Mesenchymal stem cell (in vitro differentiated cells and primary cell): Measurements from ENCODE around the gene PGM1.
A peak's percentile ranks its signal among the peaks of the same experiment; 100 is the strongest.

Source experiments
- DNase-seq: peaks from one replicate; pipeline ENCODE4 v3.0.0-alpha.2; 2013
- H2AFZ ChIP-seq: one replicate; pipeline ENCODE4 v1.6.1; 2013; ENCODE audit warnings: low read depth, mild to moderate bottlenecking, control low read depth, inconsistent platforms, low read length, moderate library complexity
- H2AK5ac ChIP-seq: 2 replicates; pipeline ENCODE4 v1.6.1; 2013; ENCODE audit warnings: low read length, moderate library complexity, mild to moderate bottlenecking, inconsistent platforms; ENCODE audit not compliant: severe bottlenecking
- H2BK120ac ChIP-seq: one replicate; pipeline ENCODE4 v1.6.1; 2013; ENCODE audit warnings: low read depth, mild to moderate bottlenecking, inconsistent platforms, low read length, moderate library complexity
- H2BK12ac ChIP-seq, 2 experiments: one replicate each; pipeline ENCODE4 v1.6.1; 2013; ENCODE audit warnings: inconsistent platforms in 2 of 2, low read length in 2 of 2, mild to moderate bottlenecking in 2 of 2, moderate library complexity in 2 of 2, control low read depth in 1 of 2
- H2BK15ac ChIP-seq: one replicate; pipeline ENCODE4 v1.6.1; 2013; ENCODE audit warnings: mild to moderate bottlenecking, low read depth, inconsistent platforms; ENCODE audit not compliant: poor library complexity, severe bottlenecking
- H2BK5ac ChIP-seq: 2 replicates; pipeline ENCODE4 v1.6.1; 2013; ENCODE audit warnings: low read depth, mild to moderate bottlenecking, low read length, control low read depth, inconsistent platforms; ENCODE audit not compliant: poor library complexity, severe bottlenecking
- H3K14ac ChIP-seq, 2 experiments: one replicate each; pipeline ENCODE4 v1.6.1; 2013; ENCODE audit warnings: inconsistent platforms in 2 of 2, low read length in 2 of 2, control low read depth in 1 of 2, mild to moderate bottlenecking in 1 of 2, moderate library complexity in 1 of 2
- H3K18ac ChIP-seq, 2 experiments: one replicate each; pipeline ENCODE4 v1.6.1; 2013; ENCODE audit warnings: inconsistent platforms in 2 of 2, low read length in 2 of 2, control low read depth in 1 of 2, low read depth in 1 of 2, mild to moderate bottlenecking in 1 of 2
- H3K23ac ChIP-seq, 2 experiments: one replicate each; pipeline ENCODE4 v1.6.1; 2013; ENCODE audit warnings: inconsistent platforms in 2 of 2, low read length in 2 of 2, mild to moderate bottlenecking in 2 of 2, moderate library complexity in 2 of 2, control low read depth in 1 of 2
- H3K27ac ChIP-seq: 2 replicates; pipeline ENCODE4 v1.5.1; 2013; ENCODE audit warnings: mild to moderate bottlenecking, moderate library complexity, low read length, control low read depth, inconsistent platforms; ENCODE audit not compliant: poor library complexity, severe bottlenecking
- H3K27me3 ChIP-seq, 2 experiments: 2 replicates each; pipeline versions ENCODE4 v1.6.1 to v1.7.0; 2013; ENCODE audit warnings: low read length in 2 of 2, mild to moderate bottlenecking in 2 of 2, moderate library complexity in 2 of 2, control low read depth in 1 of 2, inconsistent platforms in 1 of 2; ENCODE audit not compliant: control insufficient read depth in 1 of 2, insufficient read depth in 1 of 2
- H3K36me3 ChIP-seq, 2 experiments: 2 replicates each; pipeline versions ENCODE4 v1.6.1 to v1.7.0; 2013; ENCODE audit warnings: low read length in 2 of 2, control low read depth in 1 of 2, inconsistent platforms in 1 of 2, low read depth in 1 of 2, mild to moderate bottlenecking in 1 of 2; ENCODE audit not compliant: insufficient read depth in 2 of 2, control insufficient read depth in 1 of 2
- H3K4ac ChIP-seq, 2 experiments: one replicate each; pipeline ENCODE4 v1.6.1; 2013; ENCODE audit warnings: inconsistent platforms in 2 of 2, low read length in 2 of 2, mild to moderate bottlenecking in 2 of 2, moderate library complexity in 2 of 2, control low read depth in 1 of 2, low read depth in 1 of 2
- H3K4me1 ChIP-seq: 2 replicates; pipeline ENCODE4 v1.6.1; 2013; ENCODE audit warnings: low read depth, low read length, control low read depth; ENCODE audit not compliant: control insufficient read depth, insufficient read depth
- H3K4me2 ChIP-seq: 2 replicates; pipeline ENCODE4 v1.6.1; 2013; ENCODE audit warnings: low read length, mild to moderate bottlenecking, inconsistent platforms; ENCODE audit not compliant: poor library complexity, severe bottlenecking
- H3K4me3 ChIP-seq, 2 experiments: 2 replicates each; pipeline versions ENCODE4 v1.5.1 to v1.7.0; 2013; ENCODE audit warnings: low read length in 2 of 2, mild to moderate bottlenecking in 2 of 2, control low read depth in 1 of 2, low read depth in 1 of 2; ENCODE audit not compliant: insufficient read depth in 1 of 2
- H3K79me1 ChIP-seq: replicated peaks from 2 replicates; pipeline ENCODE4 v1.6.1; 2013; ENCODE audit warnings: mild to moderate bottlenecking, control low read depth, low read length, inconsistent platforms; ENCODE audit not compliant: poor library complexity, severe bottlenecking
- H3K9ac ChIP-seq: 2 replicates; pipeline ENCODE4 v1.7.0; 2013; ENCODE audit warnings: mild to moderate bottlenecking, low read length, moderate library complexity
- H3K9me3 ChIP-seq: 2 replicates; pipeline ENCODE4 v1.7.0; 2013; ENCODE audit warnings: mild to moderate bottlenecking, low read length; ENCODE audit not compliant: control insufficient read depth
- H4K8ac ChIP-seq: one replicate; pipeline ENCODE4 v1.6.1; 2013; ENCODE audit warnings: inconsistent platforms, mild to moderate bottlenecking, low read length, moderate library complexity
- H4K91ac ChIP-seq: one replicate; pipeline ENCODE4 v1.6.1; 2013; ENCODE audit warnings: mild to moderate bottlenecking, low read length, inconsistent platforms
- WGBS: methylation state at CpG from one replicate; pipeline ENCODE4 v1.1.7; 2013; ENCODE audit warnings: mixed read lengths; 5-methylcytosine and 5-hydroxymethylcytosine counted together

PGM1 gene

GRCh38 chr1:63602629-63603028 lies 9.4 kb downstream of the PGM1 start:
- H2BK5ac ChIP-seq = no peak overlapping the region
- H2AK5ac ChIP-seq = no peak overlapping the region
- H3K14ac ChIP-seq = no peak overlapping the region
- H3K23ac ChIP-seq = peak overlapping the region in 1 of 2 experiments; percentile 34
- H4K8ac ChIP-seq = no peak overlapping the region
- peak overlapping the region in 1 of 2 experiments; percentile 37 for H3K18ac ChIP-seq
- H3K36me3 ChIP-seq = no peaks in the 10 kb centered on the region
- H2BK12ac ChIP-seq = peak overlapping the region in 1 of 2 experiments; percentile 15
- peaks cover 34% of the 10 kb centered on the region for H3K79me1 ChIP-seq
- 94% methylated on average over 5 of the region's 5 CpGs for WGBS
- H3K27ac ChIP-seq = no peak overlapping the region
- no peak overlapping the region for H3K9ac ChIP-seq
- H2AFZ ChIP-seq = no peak overlapping the region
- H4K91ac ChIP-seq = no peak overlapping the region
- H3K9me3 ChIP-seq = no peaks in the 10 kb centered on the region
- no peak overlapping the region for H3K4ac ChIP-seq
- no peaks in the 10 kb centered on the region for H3K27me3 ChIP-seq
- no peak overlapping the region for H3K4me2 ChIP-seq
- no peaks in the 10 kb centered on the region for H3K4me1 ChIP-seq
- DNase-seq = no peak
- no peak overlapping the region for H3K4me3 ChIP-seq
- H2BK15ac ChIP-seq = no peak overlapping the region
- no peak overlapping the region for H2BK120ac ChIP-seq

- no peak overlapping the region for H2AK5ac ChIP-seq
- no peak overlapping the region for H3K4me3 ChIP-seq
- H3K23ac ChIP-seq = no peak overlapping the region
- no peaks in the 10 kb centered on the region for H3K27me3 ChIP-seq
- H3K79me1 ChIP-seq = peaks cover 31% of the 10 kb centered on the region
- DNase-seq = no peak
- H3K9me3 ChIP-seq = no peaks in the 10 kb centered on the region
- H2BK120ac ChIP-seq = no peak overlapping the region
- H3K36me3 ChIP-seq = no peaks in the 10 kb centered on the region
- WGBS = 99% methylated on average over 3 of the region's 3 CpGs
- H2BK15ac ChIP-seq = no peak overlapping the region
- no peak overlapping the region for H3K18ac ChIP-seq
- H3K14ac ChIP-seq = no peak overlapping the region
- H3K4me2 ChIP-seq = no peak overlapping the region
- no peak overlapping the region for H2AFZ ChIP-seq
- no peak overlapping the region for H3K27ac ChIP-seq
- H3K4me1 ChIP-seq = no peaks in the 10 kb centered on the region
- H3K9ac ChIP-seq = no peak overlapping the region
- no peak overlapping the region for H4K8ac ChIP-seq
- no peak overlapping the region for H4K91ac ChIP-seq
- no peak overlapping the region for H2BK5ac ChIP-seq
- H3K4ac ChIP-seq = no peak overlapping the region
- no peak overlapping the region for H2BK12ac ChIP-seq
Measured at GRCh38 chr1:63603810-63604209, 10.6 kb downstream of the PGM1 start.

GRCh38 chr1:63607322-63607721 lies 14.1 kb downstream of the PGM1 start:
- no peak overlapping the region for H2AFZ ChIP-seq
- no peak for DNase-seq
- peaks cover 29% of the 10 kb centered on the region for H3K79me1 ChIP-seq
- no peak overlapping the region for H2AK5ac ChIP-seq
- no peak overlapping the region for H3K4me3 ChIP-seq
- no peak overlapping the region for H2BK5ac ChIP-seq
- H3K9ac ChIP-seq = no peak overlapping the region
- H3K9me3 ChIP-seq = no peaks in the 10 kb centered on the region
- no peak overlapping the region for H2BK12ac ChIP-seq
- H3K27me3 ChIP-seq = no peaks in the 10 kb centered on the region
- peaks cover 4% of the 10 kb centered on the region for H3K4me1 ChIP-seq
- WGBS = 97% methylated on average over 6 of the region's 7 CpGs
- H4K8ac ChIP-seq = no peak overlapping the region
- H4K91ac ChIP-seq = no peak overlapping the region
- no peak overlapping the region for H3K18ac ChIP-seq
- H3K27ac ChIP-seq = no peak overlapping the region
- no peak overlapping the region for H3K23ac ChIP-seq
- no peaks in the 10 kb centered on the region for H3K36me3 ChIP-seq
- H2BK120ac ChIP-seq = no peak overlapping the region
- H2BK15ac ChIP-seq = no peak overlapping the region
- H3K14ac ChIP-seq = no peak overlapping the region
- no peak overlapping the region for H3K4ac ChIP-seq
- H3K4me2 ChIP-seq = no peak overlapping the region

GRCh38 chr1:63611231-63611630 lies 18.0 kb downstream of the PGM1 start:
- no peaks in the 10 kb centered on the region for H3K9me3 ChIP-seq
- H3K27ac ChIP-seq = no peak overlapping the region
- WGBS = 42% methylated on average over 2 of the region's 3 CpGs
- peak overlapping the region; percentile 1 for H3K9ac ChIP-seq
- H3K27me3 ChIP-seq = no peaks in the 10 kb centered on the region
- no peaks in the 10 kb centered on the region for H3K36me3 ChIP-seq
- no peak overlapping the region for H2AFZ ChIP-seq
- H3K4me3 ChIP-seq = no peak overlapping the region
- H3K23ac ChIP-seq = no peak overlapping the region
- no peak overlapping the region for H2BK15ac ChIP-seq
- H3K79me1 ChIP-seq = peaks cover 13% of the 10 kb centered on the region
- H3K4me1 ChIP-seq = peaks cover 4% of the 10 kb centered on the region
- no peak overlapping the region for H3K4ac ChIP-seq
- peak overlapping the region; percentile 3 to 59 for H3K18ac ChIP-seq
- no peak overlapping the region for H2BK5ac ChIP-seq
- no peak overlapping the region for H2BK12ac ChIP-seq
- no peak overlapping the region for H3K4me2 ChIP-seq
- H4K8ac ChIP-seq = peak overlapping the region; percentile 36
- no peak overlapping the region for H4K91ac ChIP-seq
- peak; percentile 65 for DNase-seq
- H2BK120ac ChIP-seq = no peak overlapping the region
- H3K14ac ChIP-seq = no peak overlapping the region
- no peak overlapping the region for H2AK5ac ChIP-seq
